B cell (primary cell): ENCODE data around the gene KIAA0319L. TPM values are rescaled to one million over a fixed set of nuclear protein-coding genes. Genes with fewer than 3 reads are reported as not detected.

Source experiments
- ATAC-seq: fragments of 200-7000 bp; cut with Tn5 transposase; one replicate; pipeline ENCODE4 v1.10.0; 2021; ENCODE audit warnings: low read depth, mild to moderate bottlenecking, moderate number of reproducible peaks, moderate library complexity
- CTCF ChIA-PET: fragments of 350-600 bp; sonication (Branson Sonifier 250); formaldehyde crosslinking; loops from one replicate; lab custom pipeline; 2021; ENCODE audit warnings: antibody characterized with exemption, inconsistent platforms; lab: Charles Lee
- POLR2A ChIA-PET: fragments of 350-600 bp; sonication (Branson Sonifier 250); formaldehyde crosslinking; loops from one replicate; lab custom pipeline; 2021; ENCODE audit warnings: antibody characterized with exemption; lab: Charles Lee
- DNase-seq: peaks from one replicate; pipeline ENCODE4 v3.0.0; 2013
- H2AFZ ChIP-seq: 2 replicates; pipeline ENCODE4 v1.6.1; 2012; ENCODE audit warnings: mild to moderate bottlenecking, low read depth, low read length; ENCODE audit not compliant: insufficient read depth, poor library complexity, severe bottlenecking
- H3K27ac ChIP-seq, 2 donors: 1 replicate in 1 of 2; 2 replicates in 1 of 2; pipeline ENCODE4 v1.5.1; 2012 to 2013; ENCODE audit warnings: low read length in 2 of 2, mild to moderate bottlenecking in 2 of 2, moderate library complexity in 1 of 2
- H3K27me3 ChIP-seq, 4 experiments: fragments of 200-600 bp in 1 of 4; sonication (generic) in 1 of 4; replicated peaks in 1 of 4; 1 replicate in 2 of 4; 2 replicates in 2 of 4; pipeline versions ENCODE4 v1.6.1 to v1.7.0; 2013 to 2016; ENCODE audit warnings: low read length in 3 of 4, mild to moderate bottlenecking in 2 of 4, mixed read lengths in 1 of 4, moderate library complexity in 1 of 4; ENCODE audit not compliant: insufficient read depth in 4 of 4, control insufficient read depth in 3 of 4; ENCODE audit errors: control extremely low read depth in 1 of 4
- H3K36me3 ChIP-seq, 2 experiments: replicated peaks in 1 of 2; 1 replicate in 1 of 2; 2 replicates in 1 of 2; pipeline versions ENCODE4 v1.6.1 to v1.7.1; 2013; ENCODE audit warnings: low read length in 1 of 2; ENCODE audit not compliant: insufficient read depth in 2 of 2, control insufficient read depth in 1 of 2; ENCODE audit errors: control extremely low read depth in 1 of 2, extremely low read depth in 1 of 2
- H3K4me1 ChIP-seq, 2 donors: fragments of 200-600 bp in 1 of 2; sonication (generic) in 1 of 2; 1 replicate in 1 of 2; 2 replicates in 1 of 2; pipeline versions ENCODE4 v1.5.1 to v1.6.1; 2013 to 2017; ENCODE audit warnings: low read length in 2 of 2; ENCODE audit not compliant: control insufficient read depth in 2 of 2, insufficient read depth in 2 of 2
- H3K4me2 ChIP-seq: replicated peaks from 2 replicates; pipeline ENCODE3; 2012; ENCODE audit warnings: mild to moderate bottlenecking, low read depth, low read length; ENCODE audit not compliant: poor library complexity, severe bottlenecking
- H3K4me3 ChIP-seq, 5 experiments: fragments of 200-600 bp in 1 of 5; sonication (generic) in 1 of 5; 1 replicate in 3 of 5; 2 replicates in 2 of 5; pipeline versions ENCODE4 v1.5.1 to v1.7.0; 2011 to 2016; ENCODE audit warnings: low read length in 4 of 5, mild to moderate bottlenecking in 4 of 5, low read depth in 2 of 5, control low read depth in 1 of 5, moderate library complexity in 1 of 5; ENCODE audit not compliant: insufficient read depth in 1 of 5; ENCODE audit errors: control extremely low read depth in 1 of 5, extremely low read depth in 1 of 5
- H3K79me2 ChIP-seq: fragments of 200-600 bp; sonication (generic); one replicate; pipeline ENCODE4 v1.6.0; 2016; ENCODE audit warnings: low read length; ENCODE audit not compliant: control insufficient read depth, insufficient read depth
- H3K9ac ChIP-seq: fragments of 200-600 bp; sonication (generic); 2 replicates; pipeline ENCODE4 v1.6.1; 2017; ENCODE audit warnings: mild to moderate bottlenecking, low read length, moderate library complexity
- H3K9me3 ChIP-seq, 3 donors: one replicate each; pipeline versions ENCODE4 v1.6.1 to v1.7.1; 2013; ENCODE audit warnings: low read length in 2 of 3; ENCODE audit not compliant: control insufficient read depth in 2 of 3, insufficient read depth in 1 of 3; ENCODE audit errors: control extremely low read depth in 1 of 3
- H4K20me1 ChIP-seq: 2 replicates; pipeline ENCODE4 v1.6.0; 2012; ENCODE audit warnings: mild to moderate bottlenecking, low read length; ENCODE audit not compliant: insufficient read depth, control insufficient read depth, poor library complexity, severe bottlenecking
- H3K27ac Mint-ChIP-seq: one replicate; pipeline ENCODE4 v1.8.0; 2021; ENCODE audit warnings: mixed read lengths
- H3K27me3 Mint-ChIP-seq: one replicate; pipeline ENCODE4 v1.8.0; 2021; ENCODE audit warnings: mixed read lengths
- H3K4me1 Mint-ChIP-seq: one replicate; pipeline ENCODE4 v1.8.0; 2021; ENCODE audit warnings: mixed read lengths
- H3K4me3 Mint-ChIP-seq: one replicate; pipeline ENCODE4 v1.8.0; 2021; ENCODE audit warnings: mixed read lengths
- H3K9me3 Mint-ChIP-seq: one replicate; pipeline ENCODE4 v1.8.0; 2022; ENCODE audit warnings: mixed read lengths; ENCODE audit not compliant: insufficient read depth
- EZH2 ChIP-seq: IDR thresholded peaks from 2 replicates; pipeline ENCODE4 v1.6.1; 2012; ENCODE audit warnings: borderline replicate concordance, low read depth, mild to moderate bottlenecking, moderate library complexity, low read length; ENCODE audit not compliant: insufficient read depth, poor library complexity, severe bottlenecking
- WGBS: methylation state at CpG from one replicate; pipeline ENCODE4 v1.1.5; 2013; ENCODE audit warnings: missing lambda C conversion rate; ENCODE audit not compliant: insufficient coverage; 5-methylcytosine and 5-hydroxymethylcytosine counted together
- intact Hi-C: fragments of 100-400 bp; cut with micrococcal nuclease; formaldehyde crosslinking; loops from one replicate; pipeline ENCODE4 v1.10.0; 2022
- polyA plus RNA-seq: library from polyadenylated mRNA; depleted of rRNA; stranded (reverse); fragments of >200 nt; gene quantifications from 2 replicates; pipeline ENCODE4 v1.2.3, GENCODE V29; 2012
- total RNA-seq, 2 donors: library from RNA; stranded (reverse); fragments of 120-200 nt in 1 of 2; gene quantifications; 1 replicate in 1 of 2; 2 replicates in 1 of 2; pipeline versions ENCODE4 v1.2.3 to v1.2.4, GENCODE V29; 2013 to 2022
- TF ChIP-seq, protein P1 (sequence below): fragments of 200-600 bp; IDR thresholded peaks from one replicate; pipeline ENCODE4 v1.8.0; 2022; ENCODE audit warnings: antibody characterized with exemption, mild to moderate bottlenecking

KIAA0319L gene
- total and polyA plus RNA-seq, 2 donors (not counting 1 experiment from before 2014, with no cell fraction given): 35.9 to 78.1 TPM

DNA sequence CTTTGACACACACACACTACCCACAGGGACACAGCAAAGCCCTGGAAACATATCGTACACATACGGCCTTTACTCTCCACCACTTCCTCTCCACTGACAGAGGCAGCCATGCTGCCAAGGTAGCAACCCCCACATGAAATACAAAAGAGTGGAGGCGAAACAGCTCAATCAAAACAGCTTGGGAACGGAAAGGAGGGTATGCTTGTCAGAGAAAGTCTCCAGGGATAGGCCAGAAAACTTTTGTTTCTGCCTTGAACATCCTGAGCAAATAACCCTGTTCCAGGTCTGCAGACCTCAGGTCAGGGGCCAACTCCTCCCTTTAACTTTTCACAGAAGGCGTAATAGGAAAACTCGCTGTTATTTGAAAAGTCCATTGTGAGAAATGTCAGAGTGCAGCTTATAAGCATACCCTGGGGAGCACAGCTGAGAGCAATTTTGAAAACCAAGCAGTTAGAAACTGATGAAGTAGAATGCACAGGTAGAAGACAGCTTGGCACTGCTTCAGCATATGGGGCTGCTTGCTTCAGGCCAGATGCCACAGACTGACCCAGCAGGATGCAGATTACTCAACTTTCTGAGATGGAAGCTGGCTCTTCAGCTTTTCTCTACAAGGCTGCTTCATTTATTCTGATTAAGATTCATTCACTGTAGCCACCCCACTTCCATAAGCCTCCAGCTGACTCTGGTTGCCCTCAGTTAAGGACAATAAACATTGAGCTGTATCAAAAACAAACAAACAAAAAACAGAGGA, 18.0 kb downstream of the KIAA0319L start:
- WGBS: 68% methylated on average over 3 of the region's 6 CpGs
- peak overlapping the region; percentile 78 for H3K27ac Mint-ChIP-seq
- peak overlapping the region; percentile 35 to 66 for H3K27ac ChIP-seq
- peaks cover 31% of the 10 kb centered on the region for H3K4me1 Mint-ChIP-seq
- intact Hi-C loops: no loop called here
- no peaks in the 10 kb centered on the region for H3K9me3 Mint-ChIP-seq
- peaks cover 86% of the 10 kb centered on the region for H3K79me2 ChIP-seq
- no peak for TF ChIP-seq EZH2
- TF ChIP-seq, protein P1, sequence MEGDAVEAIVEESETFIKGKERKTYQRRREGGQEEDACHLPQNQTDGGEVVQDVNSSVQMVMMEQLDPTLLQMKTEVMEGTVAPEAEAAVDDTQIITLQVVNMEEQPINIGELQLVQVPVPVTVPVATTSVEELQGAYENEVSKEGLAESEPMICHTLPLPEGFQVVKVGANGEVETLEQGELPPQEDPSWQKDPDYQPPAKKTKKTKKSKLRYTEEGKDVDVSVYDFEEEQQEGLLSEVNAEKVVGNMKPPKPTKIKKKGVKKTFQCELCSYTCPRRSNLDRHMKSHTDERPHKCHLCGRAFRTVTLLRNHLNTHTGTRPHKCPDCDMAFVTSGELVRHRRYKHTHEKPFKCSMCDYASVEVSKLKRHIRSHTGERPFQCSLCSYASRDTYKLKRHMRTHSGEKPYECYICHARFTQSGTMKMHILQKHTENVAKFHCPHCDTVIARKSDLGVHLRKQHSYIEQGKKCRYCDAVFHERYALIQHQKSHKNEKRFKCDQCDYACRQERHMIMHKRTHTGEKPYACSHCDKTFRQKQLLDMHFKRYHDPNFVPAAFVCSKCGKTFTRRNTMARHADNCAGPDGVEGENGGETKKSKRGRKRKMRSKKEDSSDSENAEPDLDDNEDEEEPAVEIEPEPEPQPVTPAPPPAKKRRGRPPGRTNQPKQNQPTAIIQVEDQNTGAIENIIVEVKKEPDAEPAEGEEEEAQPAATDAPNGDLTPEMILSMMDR: no peak
- peak overlapping the region; percentile 66 for H3K4me3 Mint-ChIP-seq
- H3K9ac ChIP-seq: no peak overlapping the region
- no peaks in the 10 kb centered on the region for H3K27me3 Mint-ChIP-seq
- CTCF ChIA-PET: interaction anchor here (2.3 kb wide), 1 partner anchor 88 kb away, joined by 7 read pairs; no protein-coding TSS in a partner anchor
- H3K4me3 ChIP-seq: no peak overlapping the region
- ATAC-seq: no peak
- H3K9me3 ChIP-seq: no peaks in the 10 kb centered on the region
- H3K27me3 ChIP-seq: no peaks in the 10 kb centered on the region
- H3K4me1 ChIP-seq: peaks cover 14 to 18% of the 10 kb centered on the region in 2 donors
- POLR2A ChIA-PET: no interaction called here
- DNase-seq: peak; percentile 15
- peaks cover 10% of the 10 kb centered on the region for H4K20me1 ChIP-seq
- peaks cover 3 to 10% of the 10 kb centered on the region in 2 experiments for H3K36me3 ChIP-seq
- H2AFZ ChIP-seq: peak overlapping the region; percentile 38
- H3K4me2 ChIP-seq: peak overlapping the region; percentile 10

DNA sequence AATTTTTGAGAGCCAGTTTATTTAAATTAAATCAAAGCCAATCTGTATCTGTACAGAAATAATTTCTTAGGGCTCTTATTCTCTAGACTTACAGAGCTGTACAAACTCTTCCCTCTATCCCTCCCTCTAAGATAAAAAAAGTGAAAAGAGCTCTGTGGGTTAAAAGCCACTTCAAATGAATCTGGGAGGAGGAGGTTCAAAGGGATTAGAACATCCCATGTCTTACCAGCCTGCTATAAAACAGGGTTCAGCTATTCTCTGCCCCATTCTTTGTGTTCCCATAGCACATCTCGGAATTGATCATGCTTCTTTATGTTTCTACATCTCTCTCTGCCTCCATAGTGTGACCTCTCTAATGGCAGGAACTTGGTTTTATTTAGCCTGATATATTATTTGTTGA, 19.4 kb downstream of the KIAA0319L start:
- Histone ChIP-seq H3K4me1 (peaks cover 14 to 18% of the 10 kb centered on the region in 2 donors), H3K9me3 (no peaks in the 10 kb centered on the region), H4K20me1 (peaks cover 8% of the 10 kb centered on the region), H2AFZ (no peak overlapping the region), H3K27ac (no peak overlapping the region), H3K27me3 (no peaks in the 10 kb centered on the region), H3K4me2 (no peak overlapping the region), H3K9ac (no peak overlapping the region), H3K36me3 (peaks cover 2 to 3% of the 10 kb centered on the region in 2 experiments), H3K79me2 (peaks cover 76% of the 10 kb centered on the region), H3K4me3 (no peak overlapping the region)
- no peak for TF ChIP-seq EZH2
- TF ChIP-seq, protein P1: no peak
- ChIA-PET CTCF (interaction anchor here (0.6 to 2.3 kb wide), 3 partner anchors 14 to 175 kb away, joined by 3 to 7 read pairs (median 3); no protein-coding TSS in a partner anchor), POLR2A (no interaction called here)
- WGBS: no CpG with 5 or more reads among the region's 1 CpG
- Mint-ChIP-seq H3K9me3 (no peaks in the 10 kb centered on the region), H3K27ac (no peak overlapping the region), H3K27me3 (no peaks in the 10 kb centered on the region), H3K4me1 (peaks cover 27% of the 10 kb centered on the region), H3K4me3 (no peak overlapping the region)
- intact Hi-C loops: no loop called here
- ATAC-seq: no peak
- DNase-seq: no peak
